HFFc6 (cell line): ENCODE measurements around the gene PPP2R5B. TPM values are rescaled to one million over a fixed set of nuclear protein-coding genes. Genes with fewer than 3 reads are reported as not detected.
A peak's percentile ranks its signal among the peaks of the same experiment; 100 is the strongest.

ENCODE experiments used
- DNase-seq: peaks from one replicate; pipeline ENCODE4 v3.0.0-alpha.2; 2018
- H3K27ac Mint-ChIP-seq: 2 replicates; pipeline ENCODE4 v1.8.0; 2020; ENCODE audit warnings: mild to moderate bottlenecking, mixed read lengths
- H3K27me3 Mint-ChIP-seq: 2 replicates; pipeline ENCODE4 v1.8.0; 2021; ENCODE audit warnings: mild to moderate bottlenecking, moderate library complexity, mixed read lengths; ENCODE audit not compliant: insufficient read depth
- H3K36me3 Mint-ChIP-seq: 2 replicates; pipeline ENCODE4 v1.8.0; 2021; ENCODE audit warnings: low read depth, mixed read lengths
- H3K4me1 Mint-ChIP-seq: 2 replicates; pipeline ENCODE4 v1.8.0; 2020; ENCODE audit warnings: low read depth, mixed read lengths
- H3K4me3 Mint-ChIP-seq: 2 replicates; pipeline ENCODE4 v1.8.0; 2020; ENCODE audit warnings: mild to moderate bottlenecking, moderate library complexity, mixed read lengths
- H3K9me3 Mint-ChIP-seq: 2 replicates; pipeline ENCODE4 v1.8.0; 2020; ENCODE audit warnings: mild to moderate bottlenecking, mixed read lengths
- total RNA-seq, 6 experiments: library from RNA; stranded (reverse); fragmentation: NEBNext Ultra II Directional; extraction: Animal tissue kit (Norgen Biotek cat#: 25700); gene quantifications; 2 replicates in 1 of 6; 3 replicates in 5 of 6; pipeline ENCODE4 v1.2.3, GENCODE V29; 2021
- TF ChIP-seq, protein P1 (sequence below): fragments of 200-600 bp; sonication (generic); IDR thresholded peaks from 2 replicates; pipeline ENCODE4 v1.5.0; 2021; ENCODE audit warnings: antibody characterized with exemption, mild to moderate bottlenecking

PPP2R5B gene
- total RNA-seq, 6 experiments from 2014 or later: 16.2 to 28.1 (median 19.6) TPM

DNA sequence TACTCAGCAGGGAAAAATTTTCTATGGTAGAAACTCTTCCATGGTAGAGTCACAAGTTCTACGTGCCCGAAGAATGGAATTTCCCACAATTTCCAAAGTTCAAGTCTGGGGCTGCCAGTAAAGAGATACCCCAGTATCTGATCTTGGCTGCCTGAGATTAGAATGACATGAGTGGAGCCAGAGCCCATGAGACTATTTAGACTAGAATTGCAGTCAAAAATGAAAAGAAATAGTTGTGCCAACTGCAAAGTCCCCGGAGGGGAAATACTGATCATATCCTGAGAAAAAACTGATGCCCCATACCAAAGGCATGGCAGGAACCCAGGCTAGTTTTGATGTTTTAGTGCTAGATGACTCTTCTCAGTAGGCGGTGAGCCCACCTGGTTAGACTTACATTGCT lies 36.2 kb downstream of the PPP2R5B start:
- Mint-ChIP-seq H3K27me3 (peaks cover 6% of the 10 kb centered on the region; the same call in 1 of the 2 replicates), H3K27ac (no peak overlapping the region), H3K4me3 (no peak overlapping the region), H3K36me3 (no peaks in the 10 kb centered on the region), H3K9me3 (no peaks in the 10 kb centered on the region), H3K4me1 (peaks cover 8% of the 10 kb centered on the region)
- TF ChIP-seq, protein P1, sequence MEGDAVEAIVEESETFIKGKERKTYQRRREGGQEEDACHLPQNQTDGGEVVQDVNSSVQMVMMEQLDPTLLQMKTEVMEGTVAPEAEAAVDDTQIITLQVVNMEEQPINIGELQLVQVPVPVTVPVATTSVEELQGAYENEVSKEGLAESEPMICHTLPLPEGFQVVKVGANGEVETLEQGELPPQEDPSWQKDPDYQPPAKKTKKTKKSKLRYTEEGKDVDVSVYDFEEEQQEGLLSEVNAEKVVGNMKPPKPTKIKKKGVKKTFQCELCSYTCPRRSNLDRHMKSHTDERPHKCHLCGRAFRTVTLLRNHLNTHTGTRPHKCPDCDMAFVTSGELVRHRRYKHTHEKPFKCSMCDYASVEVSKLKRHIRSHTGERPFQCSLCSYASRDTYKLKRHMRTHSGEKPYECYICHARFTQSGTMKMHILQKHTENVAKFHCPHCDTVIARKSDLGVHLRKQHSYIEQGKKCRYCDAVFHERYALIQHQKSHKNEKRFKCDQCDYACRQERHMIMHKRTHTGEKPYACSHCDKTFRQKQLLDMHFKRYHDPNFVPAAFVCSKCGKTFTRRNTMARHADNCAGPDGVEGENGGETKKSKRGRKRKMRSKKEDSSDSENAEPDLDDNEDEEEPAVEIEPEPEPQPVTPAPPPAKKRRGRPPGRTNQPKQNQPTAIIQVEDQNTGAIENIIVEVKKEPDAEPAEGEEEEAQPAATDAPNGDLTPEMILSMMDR: no peak
- DNase-seq: no peak

DNA sequence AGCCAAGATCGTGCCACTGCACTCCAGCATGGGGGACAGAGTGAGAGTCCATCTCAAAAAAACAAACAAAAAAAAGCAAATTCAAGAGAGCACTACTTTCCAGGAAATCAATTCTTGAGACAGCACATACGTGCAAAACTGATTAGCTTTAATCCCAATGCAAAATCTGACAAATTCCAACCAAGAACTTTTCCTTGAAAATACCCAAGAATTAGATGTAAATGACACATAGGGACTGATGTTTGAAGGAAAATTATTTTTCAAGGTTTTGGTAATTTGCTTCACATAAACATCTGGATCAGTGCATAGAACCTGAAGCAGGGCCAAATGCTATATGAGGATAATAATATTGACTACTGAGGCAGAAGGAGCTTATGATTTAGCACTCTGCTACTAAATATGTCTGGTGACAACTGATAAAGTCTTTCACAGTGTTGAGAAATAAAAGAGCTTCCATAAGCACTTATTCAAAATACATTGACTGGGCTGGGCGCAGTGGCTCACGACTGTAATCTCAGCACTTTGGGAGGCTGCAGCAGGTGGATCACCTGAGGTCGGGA lies 38.7 kb downstream of the PPP2R5B start:
- Mint-ChIP-seq H3K4me3 (no peak overlapping the region), H3K36me3 (no peaks in the 10 kb centered on the region), H3K9me3 (no peaks in the 10 kb centered on the region), H3K27ac (no peak overlapping the region), H3K27me3 (peaks cover 2% of the 10 kb centered on the region), H3K4me1 (peaks cover 8% of the 10 kb centered on the region)
- no peak for DNase-seq
- TF ChIP-seq, protein P1: no peak

DNA sequence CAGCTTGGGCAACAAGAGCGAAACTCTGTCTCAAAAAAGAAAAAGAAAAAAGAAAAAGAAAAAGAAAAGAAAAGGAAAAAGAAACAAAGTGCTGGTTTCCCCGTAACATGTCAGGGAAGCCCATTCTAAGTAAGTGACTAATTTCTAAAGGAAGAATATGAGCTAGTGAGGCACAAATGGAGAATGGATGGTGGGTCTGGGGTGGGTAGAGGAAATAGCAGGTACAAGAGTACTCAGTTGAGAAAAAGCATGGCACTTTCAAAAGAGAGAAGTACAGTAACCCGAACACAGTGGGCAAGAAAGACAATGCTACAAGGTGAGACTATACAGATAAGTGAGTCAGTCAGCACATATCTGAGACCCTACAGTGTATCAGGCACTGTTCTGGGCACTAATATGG lies 42.9 kb downstream of the PPP2R5B start:
- Mint-ChIP-seq H3K27me3 (no peaks in the 10 kb centered on the region; the same call in 1 of the 2 replicates), H3K9me3 (no peaks in the 10 kb centered on the region), H3K4me1 (peaks cover 14% of the 10 kb centered on the region), H3K36me3 (no peaks in the 10 kb centered on the region), H3K27ac (no peak overlapping the region), H3K4me3 (no peak overlapping the region)
- no peak for DNase-seq
- TF ChIP-seq, protein P1: no peak

DNA sequence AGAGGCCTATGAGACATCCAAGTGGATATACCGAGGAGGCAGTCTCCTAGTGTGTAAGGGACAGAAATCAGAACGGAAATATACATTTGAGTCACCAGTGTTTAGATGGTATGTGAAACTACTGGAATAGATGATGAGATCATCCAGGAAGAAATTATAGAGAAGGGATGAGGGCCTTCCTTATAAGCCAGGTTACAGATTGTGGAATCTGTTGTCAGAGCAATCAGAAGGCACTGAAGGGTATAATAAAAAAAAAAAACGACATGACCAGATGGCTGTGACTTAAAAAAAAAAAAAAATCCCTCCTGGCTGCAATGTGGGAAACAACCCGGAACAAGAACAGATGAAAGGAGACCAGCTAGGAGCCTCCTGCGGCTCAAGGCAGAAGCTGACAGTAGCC lies 44.7 kb downstream of the PPP2R5B start:
- H3K9me3 Mint-ChIP-seq: no peaks in the 10 kb centered on the region
- peak; percentile 61 for DNase-seq
- peak overlapping the region; percentile 7; the same call in 1 of the 2 replicates for H3K27ac Mint-ChIP-seq
- H3K27me3 Mint-ChIP-seq: peaks cover 7% of the 10 kb centered on the region
- H3K4me1 Mint-ChIP-seq: peaks cover 14% of the 10 kb centered on the region
- no peaks in the 10 kb centered on the region for H3K36me3 Mint-ChIP-seq
- H3K4me3 Mint-ChIP-seq: no peak overlapping the region
- TF ChIP-seq, protein P1: no peak

DNA sequence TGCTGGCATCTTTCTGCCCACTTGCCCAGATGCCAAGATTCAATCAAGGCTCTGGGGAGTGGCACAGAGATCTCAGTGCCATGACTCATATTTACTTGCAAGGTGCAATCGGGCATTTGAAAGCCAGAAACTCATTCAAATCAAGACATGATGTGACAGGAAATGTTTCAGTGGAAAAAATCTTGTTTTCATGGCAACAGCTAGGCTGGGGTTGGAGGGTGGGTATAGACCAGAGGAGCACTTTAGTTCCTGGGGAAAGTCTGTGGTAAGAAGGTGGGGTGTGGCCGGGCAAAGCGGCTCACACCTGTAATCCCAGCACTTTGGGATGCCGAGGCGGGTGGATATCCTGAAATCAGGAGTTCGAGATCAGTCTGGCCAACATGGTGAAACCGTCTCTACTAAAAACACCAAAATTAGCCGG lies 46.3 kb downstream of the PPP2R5B start:
- Mint-ChIP-seq H3K27ac (no peak overlapping the region), H3K4me1 (peaks cover 14% of the 10 kb centered on the region), H3K27me3 (peaks cover 9% of the 10 kb centered on the region), H3K36me3 (no peaks in the 10 kb centered on the region), H3K9me3 (no peaks in the 10 kb centered on the region), H3K4me3 (no peak overlapping the region)
- TF ChIP-seq, protein P1: no peak
- DNase-seq: no peak
